D721Med (cell line): ENCODE results near the gene THAP7.

ENCODE experiments used
- DNase-seq: peaks from one replicate; pipeline ENCODE4 v3.0.0; 2011; ENCODE audit warnings: low spot score; ENCODE audit not compliant: insufficient read length
- FAIRE-seq: peaks from 2 replicates; lab custom pipeline; 2011; peaks lifted over from hg19 to GRCh38; lab: Jason Lieb, UNC
- CTCF ChIP-seq: IDR thresholded peaks from 2 replicates; pipeline ENCODE4 v1.5.1; 2012; ENCODE audit warnings: mild to moderate bottlenecking, control low read depth; ENCODE audit not compliant: insufficient read depth; ENCODE audit errors: missing control alignments

The THAP7 gene

GRCh38 chr22:21022955-21023614 is 21.2 kb upstream of the THAP7 start:
- DNase-seq (no peak), FAIRE-seq (no peak)

GRCh38 chr22:21022507-21022906 is 20.6 kb upstream of the THAP7 start:
- FAIRE-seq: no peak
- no peak for TF ChIP-seq CTCF
- no peak for DNase-seq

More at GRCh38 chr22:21022955-21023614, 21.2 kb upstream of the THAP7 start:
- no peak for TF ChIP-seq CTCF

- peak; percentile 42 for TF ChIP-seq CTCF
- no peak for FAIRE-seq
- DNase-seq: peak; percentile 82
Observed at GRCh38 chr22:21020802-21021429, 19.0 kb upstream of the THAP7 start.

DNA sequence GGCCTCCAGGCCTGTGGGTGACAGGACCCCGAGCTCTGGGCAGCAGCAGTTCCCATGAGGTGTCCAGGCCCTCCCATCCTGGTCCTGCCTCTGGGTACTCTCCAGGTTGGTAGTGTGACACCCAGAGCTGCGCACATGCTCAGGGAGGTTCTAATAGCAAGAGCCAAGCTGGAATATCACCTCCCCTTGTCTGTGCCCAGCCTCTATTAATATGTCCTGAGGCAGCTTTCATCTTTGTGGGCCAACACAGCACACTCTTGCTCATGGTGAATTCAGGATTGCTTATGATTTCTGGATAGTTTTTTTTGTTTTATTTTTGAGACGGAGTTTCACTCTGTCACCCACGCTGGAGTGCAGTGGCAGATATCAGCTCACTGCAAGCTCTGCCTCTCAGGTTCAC is 16.4 kb upstream of the THAP7 start:
- FAIRE-seq: no peak
- TF ChIP-seq CTCF: no peak
- no peak for DNase-seq

DNA sequence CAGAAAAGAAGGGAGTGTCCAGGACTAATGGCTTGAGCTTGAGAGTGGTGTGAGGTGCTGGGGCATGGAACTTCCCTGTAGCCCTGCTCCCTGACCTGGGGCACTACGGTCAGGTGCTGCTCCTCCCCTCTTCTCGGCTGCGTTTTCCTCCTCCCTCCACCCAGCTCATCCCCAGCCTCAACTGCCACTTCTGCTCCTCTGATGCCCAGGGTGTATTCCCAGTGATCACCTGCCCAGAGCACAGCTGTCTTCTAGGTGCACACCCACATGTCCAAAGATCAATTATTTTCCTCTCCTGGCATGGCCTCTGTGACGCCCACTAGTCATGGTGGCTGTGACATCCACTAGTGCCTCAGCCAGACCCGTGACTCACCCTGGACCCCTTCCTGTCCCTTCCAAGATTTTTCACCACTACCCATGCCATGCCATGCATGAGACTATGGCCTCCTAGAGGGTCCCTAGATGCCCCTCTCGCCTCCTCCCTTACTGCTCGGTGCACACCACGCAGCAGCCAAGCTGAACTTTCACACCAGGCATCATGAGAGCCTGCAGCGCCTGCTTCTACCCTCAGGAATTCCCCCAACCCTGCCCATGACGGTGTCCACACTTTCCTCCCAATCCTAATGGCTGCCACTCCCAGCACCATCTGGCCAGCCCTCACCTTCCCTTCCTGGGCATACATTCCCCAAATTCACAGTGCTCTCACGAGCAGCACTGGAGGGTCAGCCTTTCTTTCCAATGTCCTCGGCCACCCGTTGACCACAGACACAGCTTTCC is 14.9 kb upstream of the THAP7 start:
- no peak for TF ChIP-seq CTCF
- no peak for FAIRE-seq

GRCh38 chr22:21015466-21016006 is 13.6 kb upstream of the THAP7 start:
- no peak for TF ChIP-seq CTCF
- DNase-seq: no peak

More for the DNA sequence above, 14.9 kb upstream of the THAP7 start:
- DNase-seq: no peak

More at GRCh38 chr22:21015466-21016006, 13.6 kb upstream of the THAP7 start:
- FAIRE-seq: no peak
